ENCODE results near the gene SCN5A. TPM values are rescaled to one million over a fixed set of nuclear protein-coding genes. Genes with fewer than 3 reads are reported as not detected.

Gene SCN5A
- polyA plus RNA-seq, 1 of the 3 experiments (the other 2 are of a cell fraction), result 0.18 TPM

DNA sequence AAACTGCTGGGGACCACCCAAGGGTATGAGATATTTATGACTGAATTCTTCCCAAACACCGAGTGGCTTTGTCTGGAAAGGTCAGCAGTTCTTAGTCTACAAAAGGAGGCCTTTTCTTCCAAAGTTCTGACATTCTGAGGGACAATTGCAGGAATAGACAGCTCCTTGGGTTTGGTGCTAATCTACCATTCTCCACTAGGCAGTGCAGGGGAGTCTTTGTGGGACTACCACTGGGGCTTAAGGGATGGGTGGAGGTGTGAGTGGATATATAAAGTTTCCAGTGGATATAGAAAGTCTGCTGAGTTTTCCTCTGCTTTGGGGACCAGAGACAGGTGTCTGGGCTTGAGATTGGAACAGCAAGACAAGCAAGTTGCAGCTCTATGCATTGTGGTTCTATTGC lies 90.6 kb downstream of the SCN5A start:
- no peaks in the 10 kb centered on the region for H3K79me2 ChIP-seq (ENCODE audit: insufficient read depth)
- H3K36me3 ChIP-seq (replicated peaks in 1 of 2; ENCODE audit: control insufficient read depth in 1 of 2, insufficient read depth in 2 of 2, low read length in 1 of 2), result no peaks in the 10 kb centered on the region
- H3K9me3 ChIP-seq, result no peaks in the 10 kb centered on the region
- H4K20me1 ChIP-seq (ENCODE audit: insufficient read depth), result no peaks in the 10 kb centered on the region
- ChIA-PET POLR2A (no interaction called here), CTCF (interaction anchor here (0.6 to 1.9 kb wide), 4 partner anchors 10 to 97 kb away, joined by 3 to 4 read pairs (median 4); no protein-coding TSS in a partner anchor)
- TF ChIP-seq ELF1 (IDR thresholded peaks at IDR 0.05) (no peak), POLR2AphosphoS5 (IDR thresholded peaks at IDR 0.05; ENCODE audit: low read depth, low read length) (no peak), JUND (IDR thresholded peaks at IDR 0.05) (no peak), FOSL2 (IDR thresholded peaks at IDR 0.05; ENCODE audit: borderline replicate concordance, low read depth) (no peak), RAD21 (IDR thresholded peaks at IDR 0.05; ENCODE audit: low read length) (no peak)
- TF ChIP-seq, protein P1, sequence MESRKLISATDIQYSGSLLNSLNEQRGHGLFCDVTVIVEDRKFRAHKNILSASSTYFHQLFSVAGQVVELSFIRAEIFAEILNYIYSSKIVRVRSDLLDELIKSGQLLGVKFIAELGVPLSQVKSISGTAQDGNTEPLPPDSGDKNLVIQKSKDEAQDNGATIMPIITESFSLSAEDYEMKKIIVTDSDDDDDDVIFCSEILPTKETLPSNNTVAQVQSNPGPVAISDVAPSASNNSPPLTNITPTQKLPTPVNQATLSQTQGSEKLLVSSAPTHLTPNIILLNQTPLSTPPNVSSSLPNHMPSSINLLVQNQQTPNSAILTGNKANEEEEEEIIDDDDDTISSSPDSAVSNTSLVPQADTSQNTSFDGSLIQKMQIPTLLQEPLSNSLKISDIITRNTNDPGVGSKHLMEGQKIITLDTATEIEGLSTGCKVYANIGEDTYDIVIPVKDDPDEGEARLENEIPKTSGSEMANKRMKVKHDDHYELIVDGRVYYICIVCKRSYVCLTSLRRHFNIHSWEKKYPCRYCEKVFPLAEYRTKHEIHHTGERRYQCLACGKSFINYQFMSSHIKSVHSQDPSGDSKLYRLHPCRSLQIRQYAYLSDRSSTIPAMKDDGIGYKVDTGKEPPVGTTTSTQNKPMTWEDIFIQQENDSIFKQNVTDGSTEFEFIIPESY (IDR thresholded peaks at IDR 0.05; ENCODE audit: borderline replicate concordance, low read depth), result no peak
- TF ChIP-seq, protein P2, sequence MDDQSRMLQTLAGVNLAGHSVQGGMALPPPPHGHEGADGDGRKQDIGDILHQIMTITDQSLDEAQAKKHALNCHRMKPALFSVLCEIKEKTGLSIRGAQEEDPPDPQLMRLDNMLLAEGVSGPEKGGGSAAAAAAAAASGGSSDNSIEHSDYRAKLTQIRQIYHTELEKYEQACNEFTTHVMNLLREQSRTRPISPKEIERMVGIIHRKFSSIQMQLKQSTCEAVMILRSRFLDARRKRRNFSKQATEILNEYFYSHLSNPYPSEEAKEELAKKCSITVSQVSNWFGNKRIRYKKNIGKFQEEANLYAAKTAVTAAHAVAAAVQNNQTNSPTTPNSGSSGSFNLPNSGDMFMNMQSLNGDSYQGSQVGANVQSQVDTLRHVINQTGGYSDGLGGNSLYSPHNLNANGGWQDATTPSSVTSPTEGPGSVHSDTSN (IDR thresholded peaks at IDR 0.05), result no peak
- no peaks in the 10 kb centered on the region; a peak in 1 of 4 replicates for H3K4me1 ChIP-seq (ENCODE audit: control insufficient read depth in 1 of 2, insufficient read depth in 2 of 2, low read depth in 1 of 2, low read length in 1 of 2)
- no peaks in the 10 kb centered on the region for H3K9me2 ChIP-seq
- DNase-seq, result no peak
- H3K9ac ChIP-seq, result no peak overlapping the region
- no peaks in the 10 kb centered on the region for H3K27me3 ChIP-seq (ENCODE audit: insufficient read depth)
- H3K4me3 ChIP-seq (ENCODE audit: low read depth in 2 of 2, low read length in 1 of 2), result no peak overlapping the region
- no peak overlapping the region for H3K4me2 ChIP-seq
- 36% methylated on average over 1 of the region's 1 CpG for WGBS (ENCODE audit: low lambda C conversion rate)
- no peak overlapping the region for H2AFZ ChIP-seq (ENCODE audit: low read depth)
- H3F3A ChIP-seq (replicated peaks; ENCODE audit: insufficient read depth), result no peaks in the 10 kb centered on the region
- H3K27ac ChIP-seq (ENCODE audit: low read depth in 2 of 2, low read length in 1 of 2), result no peak overlapping the region

DNA sequence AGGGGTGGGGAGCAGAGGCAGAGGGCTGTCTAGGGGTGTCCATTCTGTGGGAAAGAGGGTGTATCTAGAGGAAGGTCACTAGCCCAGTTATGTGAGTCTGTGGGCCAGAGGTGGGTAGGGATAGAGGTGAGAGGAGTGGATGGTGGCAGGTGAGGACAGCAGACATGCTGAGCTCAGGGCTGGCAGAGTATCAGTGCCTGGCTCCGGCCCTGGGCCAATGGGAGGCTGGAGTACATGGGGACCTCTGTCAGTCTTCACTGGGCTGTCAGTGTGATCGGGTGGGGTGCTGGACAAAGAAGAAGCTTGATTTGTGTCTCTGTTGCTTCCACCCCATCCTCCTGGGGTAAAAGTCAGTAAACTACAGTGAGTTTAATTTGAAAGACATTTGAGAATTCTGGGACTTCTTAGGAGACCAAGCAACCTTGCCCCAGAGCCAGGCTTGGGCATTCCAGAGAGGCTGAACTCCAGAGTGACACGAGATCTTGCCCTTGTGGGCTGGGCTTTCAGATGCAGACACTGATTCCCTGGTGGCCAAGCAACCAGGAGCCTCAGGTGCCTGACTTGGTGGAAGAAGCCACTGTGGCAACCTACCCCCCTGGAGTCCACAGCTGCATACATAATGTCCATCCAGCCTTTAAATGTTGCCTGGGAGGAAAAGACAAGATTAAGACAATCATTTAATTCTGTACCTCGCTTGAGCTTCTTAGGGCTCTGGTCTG lies 92.7 kb downstream of the SCN5A start:
- 12% methylated on average over 4 of the region's 4 CpGs for WGBS (ENCODE audit: low lambda C conversion rate)
- Histone ChIP-seq H3K4me2 (no peak overlapping the region), H3K27me3 (ENCODE audit: insufficient read depth) (no peaks in the 10 kb centered on the region), H3K9me2 (no peaks in the 10 kb centered on the region), H3K9ac (no peak overlapping the region), H4K20me1 (ENCODE audit: insufficient read depth) (no peaks in the 10 kb centered on the region), H3K36me3 (replicated peaks in 1 of 2; ENCODE audit: control insufficient read depth in 1 of 2, insufficient read depth in 2 of 2, low read length in 1 of 2) (no peaks in the 10 kb centered on the region), H3K4me1 (ENCODE audit: control insufficient read depth in 1 of 2, insufficient read depth in 2 of 2, low read depth in 1 of 2, low read length in 1 of 2) (no peaks in the 10 kb centered on the region; a peak in 1 of 4 replicates), H3K4me3 (ENCODE audit: low read depth in 2 of 2, low read length in 1 of 2) (no peak overlapping the region), H3F3A (replicated peaks; ENCODE audit: insufficient read depth) (no peaks in the 10 kb centered on the region), H3K27ac (ENCODE audit: low read depth in 2 of 2, low read length in 1 of 2) (no peak overlapping the region), H3K9me3 (no peaks in the 10 kb centered on the region), H2AFZ (ENCODE audit: low read depth) (no peak overlapping the region), H3K79me2 (ENCODE audit: insufficient read depth) (no peaks in the 10 kb centered on the region)
- DNase-seq, result no peak
- POLR2A ChIA-PET, result no interaction called here
- CTCF ChIA-PET, result interaction anchor here (1.4 to 2.5 kb wide), 3 partner anchors 36 to 99 kb away, joined by 3 to 10 read pairs (median 8); no protein-coding TSS in a partner anchor
- TF ChIP-seq NRF1 (IDR thresholded peaks at IDR 0.05; ENCODE audit: low read depth, low read length), result no peak
- no peak for TF ChIP-seq RAD21 (IDR thresholded peaks at IDR 0.05; ENCODE audit: low read length)
- no peak for TF ChIP-seq EZH2phosphoT487 (IDR thresholded peaks at IDR 0.05; ENCODE audit: borderline replicate concordance, low read depth)
- TF ChIP-seq MXI1 (IDR thresholded peaks at IDR 0.05; ENCODE audit: low read depth, low read length), result no peak
- TF ChIP-seq, protein P1 (IDR thresholded peaks at IDR 0.05; ENCODE audit: borderline replicate concordance, low read depth), result no peak
- TF ChIP-seq YY1 (IDR thresholded peaks at IDR 0.05; ENCODE audit: low read depth), result no peak

All from SK-N-SH (cell line).